ENCODE results near the gene PNN.

GRCh38 chr14:39138440-39138839 is 36.6 kb upstream of the PNN start:
- TF ChIP-seq RUNX1 (IDR thresholded peaks at IDR 0.05; ENCODE audit: low read depth), result no peak
- TF ChIP-seq, protein P1, sequence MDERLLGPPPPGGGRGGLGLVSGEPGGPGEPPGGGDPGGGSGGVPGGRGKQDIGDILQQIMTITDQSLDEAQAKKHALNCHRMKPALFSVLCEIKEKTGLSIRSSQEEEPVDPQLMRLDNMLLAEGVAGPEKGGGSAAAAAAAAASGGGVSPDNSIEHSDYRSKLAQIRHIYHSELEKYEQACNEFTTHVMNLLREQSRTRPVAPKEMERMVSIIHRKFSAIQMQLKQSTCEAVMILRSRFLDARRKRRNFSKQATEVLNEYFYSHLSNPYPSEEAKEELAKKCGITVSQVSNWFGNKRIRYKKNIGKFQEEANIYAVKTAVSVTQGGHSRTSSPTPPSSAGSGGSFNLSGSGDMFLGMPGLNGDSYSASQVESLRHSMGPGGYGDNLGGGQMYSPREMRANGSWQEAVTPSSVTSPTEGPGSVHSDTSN (CRISPR knock-in tag; IDR thresholded peaks at IDR 0.05; ENCODE audit: low read depth), result no peak
- TF ChIP-seq, protein P1 (tag; conservative IDR thresholded peaks at IDR 0.05; ENCODE audit: low read depth), result no peak
- TF ChIP-seq CEBPG (CRISPR knock-in tag; IDR thresholded peaks at IDR 0.05), result no peak
- TF ChIP-seq CEBPG (tag; conservative IDR thresholded peaks at IDR 0.05 in 1 of 2, IDR thresholded peaks at IDR 0.05 in 1 of 2), result no peak
- TF ChIP-seq ZBTB7A (IDR thresholded peaks at IDR 0.05; ENCODE audit: borderline replicate concordance, control insufficient read depth, low read depth, low read length), result no peak
- TF ChIP-seq EZH2 (IDR thresholded peaks at IDR 0.05; ENCODE audit: borderline replicate concordance, low read depth, low read length), result no peak
- TF ChIP-seq JUN (IDR thresholded peaks at IDR 0.05; ENCODE audit: borderline replicate concordance, low read depth, low read length), result no peak
- TF ChIP-seq JUN (CRISPR knock-in tag; IDR thresholded peaks at IDR 0.05; ENCODE audit: borderline replicate concordance), result no peak
- TF ChIP-seq SP1 (CRISPR knock-in tag; IDR thresholded peaks at IDR 0.05), result no peak
- no peak for TF ChIP-seq NBN (IDR thresholded peaks at IDR 0.05; ENCODE audit: low read depth)
- TF ChIP-seq, protein P2, sequence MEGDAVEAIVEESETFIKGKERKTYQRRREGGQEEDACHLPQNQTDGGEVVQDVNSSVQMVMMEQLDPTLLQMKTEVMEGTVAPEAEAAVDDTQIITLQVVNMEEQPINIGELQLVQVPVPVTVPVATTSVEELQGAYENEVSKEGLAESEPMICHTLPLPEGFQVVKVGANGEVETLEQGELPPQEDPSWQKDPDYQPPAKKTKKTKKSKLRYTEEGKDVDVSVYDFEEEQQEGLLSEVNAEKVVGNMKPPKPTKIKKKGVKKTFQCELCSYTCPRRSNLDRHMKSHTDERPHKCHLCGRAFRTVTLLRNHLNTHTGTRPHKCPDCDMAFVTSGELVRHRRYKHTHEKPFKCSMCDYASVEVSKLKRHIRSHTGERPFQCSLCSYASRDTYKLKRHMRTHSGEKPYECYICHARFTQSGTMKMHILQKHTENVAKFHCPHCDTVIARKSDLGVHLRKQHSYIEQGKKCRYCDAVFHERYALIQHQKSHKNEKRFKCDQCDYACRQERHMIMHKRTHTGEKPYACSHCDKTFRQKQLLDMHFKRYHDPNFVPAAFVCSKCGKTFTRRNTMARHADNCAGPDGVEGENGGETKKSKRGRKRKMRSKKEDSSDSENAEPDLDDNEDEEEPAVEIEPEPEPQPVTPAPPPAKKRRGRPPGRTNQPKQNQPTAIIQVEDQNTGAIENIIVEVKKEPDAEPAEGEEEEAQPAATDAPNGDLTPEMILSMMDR (IDR thresholded peaks at IDR 0.05 in 2 of 3, conservative IDR thresholded peaks at IDR 0.05 in 1 of 3; ENCODE audit: insufficient read depth in 2 of 3, low read depth in 1 of 3, low read length in 3 of 3), result no peak
- TF ChIP-seq MED1 (CRISPR knock-in tag; IDR thresholded peaks at IDR 0.05; ENCODE audit: borderline replicate concordance), result no peak
- TF ChIP-seq KDM1A (IDR thresholded peaks at IDR 0.05), result no peak
- no peak for TF ChIP-seq CREB3 (tag; conservative IDR thresholded peaks at IDR 0.05; ENCODE audit: low read depth)

All from K562 (cell line).